LoVo (cell line): ENCODE data around the gene KRTAP13-4.
A peak's percentile ranks its signal among the peaks of the same experiment; 100 is the strongest.

ENCODE experiments used
- DNase-seq: peaks from one replicate; pipeline ENCODE4 v3.0.0-alpha.2; 2016; ENCODE audit warnings: low spot score

Gene KRTAP13-4, protein sequence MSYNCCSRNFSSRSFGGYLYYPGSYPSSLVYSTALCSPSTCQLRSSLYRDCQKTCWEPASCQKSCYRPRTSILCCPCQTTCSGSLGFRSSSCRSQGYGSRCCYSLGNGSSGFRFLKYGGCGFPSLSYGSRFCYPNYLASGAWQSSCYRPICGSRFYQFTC

GRCh38 chr21:30430170-30430655, at the start of gene KRTAP13-4:
Gene KRTAP13-4, plus strand, starts transcription at chr21:30430220. Its CDS starts 56 bp downstream, at chr21:30430276.
- DNase-seq, result no peak

DNA sequence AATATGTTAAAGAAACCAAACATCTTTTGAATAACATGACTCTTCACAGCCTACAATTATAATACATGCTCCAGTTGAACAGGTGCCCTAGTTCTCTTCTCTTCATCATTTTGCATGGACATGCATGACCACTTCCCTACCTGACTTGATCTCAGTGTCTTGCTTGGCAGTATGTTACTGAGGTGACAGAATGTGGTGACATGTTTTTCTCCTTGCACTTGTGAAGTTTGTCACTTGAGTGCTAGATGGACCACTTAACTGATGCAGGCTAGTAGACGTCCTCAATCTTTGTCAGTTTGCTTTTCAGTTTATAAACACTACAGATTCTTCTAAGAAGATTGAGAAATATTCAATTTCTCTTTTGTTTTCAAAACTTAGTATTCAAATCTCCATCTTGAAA, 47.8 kb upstream of the KRTAP13-4 start:
- no peak for DNase-seq

DNA sequence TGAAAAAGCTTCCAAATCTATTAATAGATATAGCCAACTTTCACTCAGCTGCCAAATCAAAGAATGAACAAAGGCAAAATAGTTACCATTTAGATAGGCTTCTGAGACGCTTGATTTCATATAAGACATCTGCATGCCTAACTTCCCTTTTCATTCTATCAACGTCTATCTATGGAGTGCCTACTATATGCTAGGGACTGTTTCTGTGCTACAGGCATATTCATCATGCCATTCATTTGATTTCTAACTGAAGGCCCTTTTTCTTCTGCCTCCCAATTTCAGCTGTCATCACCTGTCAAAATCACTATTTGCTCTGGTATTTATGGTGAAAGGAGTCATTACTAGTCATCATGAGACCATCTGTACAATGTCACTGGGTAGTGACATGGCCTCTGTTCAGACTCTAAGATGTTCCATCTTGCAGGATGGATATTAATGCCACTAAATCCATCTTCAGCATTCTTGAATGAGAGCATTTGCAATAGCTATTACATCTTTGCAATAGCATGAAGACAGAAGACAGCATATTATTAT, 38.5 kb upstream of the KRTAP13-4 start:
- no peak for DNase-seq

- no peak for DNase-seq
Measured at GRCh38 chr21:30395731-30396130, 34.3 kb upstream of the KRTAP13-4 start, which contains the start of gene KRTAP13-1. Gene KRTAP13-1, plus strand, starts transcription at chr21:30396031. Its CDS starts 56 bp downstream, at chr21:30396087.

DNA sequence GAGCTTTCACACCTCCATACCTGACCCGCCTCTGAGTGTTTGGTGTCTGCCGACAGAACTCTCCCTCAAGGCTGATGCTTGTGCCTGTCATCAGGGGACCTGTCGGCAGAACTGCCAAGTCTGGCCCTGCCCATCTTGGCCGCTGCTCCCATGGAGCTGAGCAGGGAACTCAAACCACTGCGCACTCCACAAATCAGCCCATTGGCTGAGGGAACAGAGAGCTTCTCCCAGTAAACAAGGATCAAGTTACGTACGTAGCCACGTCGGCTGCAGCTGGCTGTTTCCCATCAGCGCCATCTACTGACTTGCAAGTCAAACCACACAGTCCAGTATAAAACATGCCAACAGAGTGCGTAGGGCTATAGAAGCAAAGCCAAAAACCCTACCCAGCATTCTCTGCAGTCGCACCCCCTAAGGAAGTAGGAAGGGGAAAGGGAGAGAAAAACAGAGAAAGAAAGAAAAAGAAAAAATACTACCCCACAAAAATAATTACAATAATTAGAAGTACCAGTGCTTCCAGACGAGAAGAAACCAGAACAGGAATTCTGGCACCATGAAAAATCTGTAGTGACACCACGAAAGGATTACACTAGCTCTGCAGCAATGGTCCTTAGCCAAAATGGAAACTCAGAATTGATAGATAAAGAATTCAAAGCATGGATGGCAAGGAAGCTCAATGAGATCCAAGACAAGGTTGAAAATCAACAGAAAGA, 21.1 kb upstream of the KRTAP13-4 start:
- peak; percentile 24 for DNase-seq

GRCh38 chr21:30415993-30416392, 14.0 kb upstream of the KRTAP13-4 start:
- DNase-seq, result no peak

DNA sequence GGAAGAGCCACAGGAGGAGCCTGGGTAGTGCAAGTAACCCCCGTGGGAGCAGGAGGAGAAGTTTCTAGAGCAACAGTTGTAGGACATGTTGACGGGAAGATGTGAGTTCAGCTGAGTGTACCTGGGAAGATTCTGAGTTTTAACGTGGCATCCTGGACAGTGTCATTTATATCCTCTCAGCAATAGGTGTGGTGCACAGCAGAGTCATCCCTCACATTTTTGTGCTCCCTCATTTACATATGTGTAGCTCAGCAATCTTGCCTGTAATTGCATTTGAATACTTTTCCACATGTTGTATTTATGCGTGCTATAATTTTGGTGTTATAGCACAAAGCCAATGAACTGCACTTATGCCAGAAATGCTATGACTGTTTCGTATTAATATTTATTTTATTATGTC, 4.2 kb upstream of the KRTAP13-4 start, which contains the start of gene KRTAP13-3:
Gene KRTAP13-3 (minus strand): TSS at position 101 of the 400 bp plus-strand sequence. CDS start 14 bp downstream, at position 87.
- DNase-seq, result no peak

- no peak for DNase-seq
Measured at GRCh38 chr21:30426731-30427130, 3.3 kb upstream of the KRTAP13-4 start.

GRCh38 chr21:30434033-30434631, 4.1 kb downstream of the KRTAP13-4 start:
- DNase-seq, result peak; percentile 28

- no peak for DNase-seq
Measured at GRCh38 chr21:30437010-30437565, 7.1 kb downstream of the KRTAP13-4 start.

DNA sequence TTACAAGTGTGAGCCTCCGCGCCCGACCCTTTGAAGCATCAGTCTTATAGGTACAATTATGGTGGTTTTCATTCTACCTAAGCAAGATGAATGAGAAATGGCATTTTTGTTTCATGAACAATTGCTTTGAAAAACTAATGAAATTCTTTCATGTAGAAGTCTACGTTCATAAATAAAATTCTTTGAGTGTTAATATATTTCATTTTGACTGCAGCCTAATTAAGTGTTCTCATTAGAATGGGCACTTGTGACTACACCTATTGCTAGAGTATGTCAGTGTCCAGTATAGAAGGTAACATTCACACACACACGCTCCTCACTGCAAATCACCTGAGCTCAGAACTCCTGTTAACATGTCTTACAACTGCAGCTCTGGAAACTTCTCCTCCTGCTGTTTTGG, 10.0 kb downstream of the KRTAP13-4 start, which contains the start of gene KRTAP15-1:
Gene KRTAP15-1 (plus strand): TSS at position 301 of the 400 bp plus-strand sequence. CDS start 53 bp downstream, at position 354.
- DNase-seq, result no peak

DNA sequence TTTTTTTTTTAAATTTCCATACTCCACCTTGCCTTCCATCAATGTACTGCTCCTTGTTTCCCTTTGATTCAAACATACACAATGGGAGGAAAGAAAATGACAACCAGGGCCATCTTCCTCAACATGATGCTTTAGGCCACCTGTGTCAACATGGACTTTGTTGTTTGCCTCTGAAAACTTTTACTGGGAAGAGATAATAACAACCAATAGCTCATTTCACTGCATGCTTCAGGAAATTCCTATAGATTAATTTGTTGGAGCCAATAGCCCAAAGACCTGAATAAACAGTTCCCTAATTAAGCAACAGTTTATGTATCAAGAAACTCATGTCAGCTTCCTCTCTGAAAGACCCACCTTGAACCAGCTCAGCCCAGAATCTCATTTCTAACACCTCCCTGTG, 13.2 kb downstream of the KRTAP13-4 start:
- no peak for DNase-seq

DNA sequence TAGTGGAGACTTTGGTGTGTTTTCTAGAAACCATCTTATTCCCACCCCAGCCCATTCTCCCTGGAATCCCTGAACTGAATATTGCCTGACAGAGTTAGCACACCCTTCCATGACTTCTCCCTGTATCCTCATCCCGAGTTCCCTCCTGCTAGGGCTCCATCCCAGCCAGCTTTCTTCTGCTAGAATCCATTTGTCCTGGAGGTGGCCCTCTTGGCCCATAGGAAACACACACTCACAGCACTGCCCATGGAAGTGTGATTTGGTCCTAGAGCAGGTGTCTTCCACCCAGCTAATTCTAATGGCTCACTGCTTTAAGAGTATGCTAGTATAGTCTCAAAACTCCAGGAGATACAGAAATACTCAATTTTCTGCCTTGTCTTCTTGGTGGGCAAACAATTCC, 14.2 kb downstream of the KRTAP13-4 start:
- DNase-seq, result no peak

DNA sequence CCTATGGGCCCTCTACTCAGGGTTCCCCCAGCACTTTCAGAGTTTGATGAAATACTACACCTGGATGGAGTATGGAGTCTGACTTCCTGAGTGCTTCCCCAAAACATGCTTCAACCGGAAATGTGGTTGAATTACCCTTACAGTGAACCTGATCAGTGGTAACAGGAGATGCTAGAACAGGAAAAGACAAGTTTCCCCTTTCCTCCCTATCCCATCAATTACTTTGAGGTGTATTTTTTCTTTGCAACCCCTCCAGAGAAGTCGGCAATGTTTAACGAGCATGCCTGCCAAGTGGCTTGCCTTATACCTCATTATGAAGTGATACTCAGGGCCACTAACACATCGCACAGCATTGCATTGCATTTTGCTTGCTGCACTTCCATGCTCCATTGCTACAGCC, 17.0 kb downstream of the KRTAP13-4 start:
- DNase-seq, result no peak

DNA sequence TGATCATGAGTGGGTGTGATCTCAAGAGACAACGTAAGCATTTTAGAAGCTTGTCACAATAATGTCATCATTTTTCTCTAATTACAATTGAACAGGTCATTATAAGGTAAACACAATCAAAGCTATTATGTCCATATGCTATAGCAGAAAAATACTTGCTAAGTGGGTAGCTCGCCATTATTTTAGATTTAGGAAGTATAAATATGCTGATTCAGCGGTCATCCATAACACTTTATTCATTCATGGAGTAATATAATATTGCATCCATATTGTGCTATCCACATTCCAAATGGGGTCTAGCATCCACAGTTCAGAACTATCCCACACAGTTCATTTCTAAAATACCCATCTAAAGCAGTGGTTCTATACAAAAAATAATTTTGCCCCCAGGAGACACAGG, 18.5 kb downstream of the KRTAP13-4 start:
- no peak for DNase-seq

DNA sequence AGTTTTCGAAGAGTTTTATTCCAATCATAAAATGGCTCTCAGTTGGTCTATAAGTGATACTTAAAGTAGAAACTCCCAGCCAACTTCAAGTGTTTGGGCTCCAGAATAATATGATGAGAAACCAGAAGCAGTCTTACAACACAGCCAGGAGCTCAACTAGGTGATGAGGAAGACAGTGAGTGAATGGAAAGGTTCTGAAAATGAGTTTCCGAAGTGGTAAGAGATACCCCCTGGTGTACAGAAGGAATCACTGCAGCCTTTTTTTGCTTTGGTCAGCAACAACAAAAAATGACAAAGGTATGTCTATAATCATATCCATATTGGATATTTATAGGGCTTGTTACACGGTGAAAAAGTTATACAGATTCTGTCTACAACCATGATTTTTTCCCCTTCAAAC, 33.7 kb downstream of the KRTAP13-4 start:
- no peak for DNase-seq

- DNase-seq, result no peak
Measured at GRCh38 chr21:30468900-30469714, 39.1 kb downstream of the KRTAP13-4 start.

DNA sequence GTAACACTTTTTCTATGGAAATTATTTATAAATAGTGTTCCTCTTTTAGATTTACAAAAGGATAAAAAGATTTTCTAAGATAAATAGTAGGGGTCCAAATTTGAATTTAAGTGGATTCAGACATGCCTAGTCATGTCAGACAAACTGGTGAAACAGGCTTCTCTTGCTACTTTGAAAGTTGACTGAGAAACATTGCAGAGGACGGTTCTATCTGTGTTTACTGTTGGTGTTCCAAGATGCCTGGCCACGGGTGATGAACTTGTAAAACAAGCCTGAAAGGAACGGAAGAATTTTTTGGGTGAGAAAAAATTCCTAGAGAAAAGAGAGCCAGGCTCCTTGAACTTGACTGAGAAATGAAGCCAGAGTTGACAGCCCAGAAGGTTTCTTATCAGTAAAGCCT, 48.0 kb downstream of the KRTAP13-4 start:
- no peak for DNase-seq

DNA sequence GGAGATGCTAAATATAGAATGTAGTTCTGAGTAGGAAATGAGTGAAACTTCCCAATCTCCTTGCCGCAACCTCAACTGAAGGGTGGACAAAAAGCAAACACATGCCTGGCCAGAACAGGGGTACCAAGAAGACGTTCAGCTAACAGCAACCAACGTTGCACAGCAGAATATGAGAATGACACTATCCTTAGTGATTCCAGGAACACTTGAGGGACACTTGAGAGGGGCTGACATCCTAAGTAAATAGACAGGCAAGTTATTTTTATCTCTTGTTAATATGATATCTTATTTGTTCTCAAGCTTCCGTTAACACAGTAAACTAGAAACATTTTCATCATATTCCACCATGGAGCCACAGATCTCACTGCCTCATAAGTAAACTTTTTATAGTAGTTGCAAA, 49.2 kb downstream of the KRTAP13-4 start:
- no peak for DNase-seq

DNA sequence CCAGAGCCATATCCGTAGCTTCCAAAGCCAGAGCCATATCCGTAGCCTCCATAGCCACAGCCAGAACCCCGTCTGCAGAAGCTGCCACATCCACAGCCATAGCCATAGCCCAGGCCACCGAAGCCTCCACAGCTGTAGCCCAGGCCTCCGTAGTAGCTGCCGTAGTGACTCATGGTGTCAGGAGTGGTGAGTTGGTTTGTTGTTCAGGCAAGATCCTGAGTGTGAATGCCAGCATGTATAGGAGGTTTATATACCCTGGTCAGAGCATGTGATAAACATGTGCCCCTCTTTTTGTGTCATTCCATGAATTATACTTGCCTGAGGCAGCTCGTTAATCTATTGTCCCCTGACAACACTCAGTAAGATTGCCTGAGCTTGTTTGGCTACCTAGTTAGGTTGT, 50.1 kb downstream of the KRTAP13-4 start, which contains the start of gene KRTAP19-1:
Gene KRTAP19-1 (minus strand): TSS at position 223 of the 400 bp plus-strand sequence. CDS start 50 bp downstream, at position 173.
- no peak for DNase-seq
